Activated T-helper 1 cell treated with Interleukin-2 at 50 U/mL for 16 hours (primary cell): ENCODE results near the gene GPBP1.
"Not testable (repeated sequence)": the region's sequence is repeated elsewhere in the genome, so short reads cannot be mapped to it uniquely, and the experiment has no call there.

Experiments
- DNase-seq: peaks from one replicate; pipeline ENCODE4 v3.0.0-alpha.2; 2020; ENCODE audit warnings: low read depth

GPBP1 gene

DNA sequence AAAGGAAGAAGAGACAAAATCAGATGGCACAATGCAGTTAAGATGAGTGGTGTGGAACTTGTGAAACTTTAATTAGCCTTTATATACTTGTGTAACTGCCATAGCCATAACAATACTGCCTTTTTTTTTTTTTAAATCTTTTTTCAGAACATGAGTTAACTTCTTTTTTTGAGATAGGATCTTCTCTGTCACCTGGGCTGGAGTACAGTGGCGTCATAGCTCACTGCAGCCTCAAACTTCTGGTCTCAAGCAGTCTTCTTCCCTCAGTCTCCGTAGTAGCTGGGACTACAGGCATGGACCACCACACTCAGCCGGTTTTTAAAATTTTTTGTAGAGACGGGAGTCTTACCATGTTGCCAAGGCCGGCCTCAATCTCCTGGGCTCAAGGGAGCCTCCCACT lies 37.2 kb downstream of the GPBP1 start:
- no peak for DNase-seq

DNA sequence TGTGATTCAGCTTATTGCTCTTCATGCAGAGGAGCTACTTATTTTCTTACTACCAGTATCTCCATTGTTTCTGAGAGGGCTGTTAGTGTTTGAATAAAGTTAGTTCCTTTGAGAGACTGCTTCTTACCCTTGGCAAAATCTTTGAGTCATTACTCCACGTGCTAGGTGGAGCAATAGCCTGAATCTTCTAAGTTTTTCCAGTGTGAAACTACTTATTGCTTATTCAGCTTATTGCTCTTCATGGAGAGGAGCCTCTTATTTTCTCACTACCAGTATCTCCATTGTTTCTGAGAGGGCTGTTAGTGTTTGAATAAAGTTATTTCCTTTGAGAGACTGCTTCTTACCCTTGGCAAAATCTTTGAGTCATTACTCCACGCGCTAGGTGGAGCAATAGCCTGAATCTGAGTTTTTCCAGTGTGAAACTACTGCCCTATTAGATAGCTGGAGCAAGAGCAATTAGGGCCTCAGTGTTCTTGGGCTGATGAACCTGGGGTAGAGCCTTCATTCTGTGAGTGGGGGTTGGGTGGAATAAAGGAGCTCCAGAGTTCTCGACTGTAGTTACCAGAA lies 41.9 kb downstream of the GPBP1 start:
- DNase-seq = no peak

DNA sequence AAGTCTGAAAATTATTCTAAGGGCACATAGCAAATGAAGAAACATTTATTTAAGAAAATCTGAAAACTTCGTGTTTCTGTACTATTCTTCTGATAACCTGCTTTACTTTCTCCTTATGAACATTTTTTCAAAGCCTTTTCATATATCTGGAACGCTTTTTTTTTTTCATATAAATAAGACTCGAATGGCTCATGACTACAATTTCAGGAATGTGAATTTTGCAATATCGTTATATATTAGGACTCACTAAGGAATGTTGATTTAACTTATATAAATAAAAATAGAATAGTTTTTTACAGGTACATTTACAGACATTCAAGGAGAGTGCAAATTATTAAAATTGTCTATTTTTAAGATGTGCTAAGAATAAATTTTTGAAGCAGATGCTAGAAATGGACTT lies 42.9 kb downstream of the GPBP1 start:
- DNase-seq = no peak

DNA sequence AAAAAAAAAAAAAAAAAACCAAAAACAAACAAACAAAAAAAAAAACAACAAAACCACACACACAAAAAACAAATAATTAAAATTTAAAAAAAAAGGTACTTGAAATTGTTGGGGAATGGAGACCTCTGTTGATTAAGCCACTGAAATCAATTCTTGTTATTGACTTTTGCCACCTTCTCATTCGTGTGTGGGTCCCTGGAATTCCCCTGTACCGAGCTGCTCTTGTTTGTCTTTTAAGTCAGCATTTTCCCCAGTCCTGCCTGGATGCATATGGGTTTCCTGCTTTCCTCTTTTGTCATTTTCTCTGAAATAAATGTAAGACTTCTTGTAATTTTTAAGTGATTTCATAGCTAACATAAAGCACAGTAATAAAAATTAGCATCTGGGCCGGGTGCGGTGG lies 45.5 kb downstream of the GPBP1 start:
- no peak for DNase-seq

DNA sequence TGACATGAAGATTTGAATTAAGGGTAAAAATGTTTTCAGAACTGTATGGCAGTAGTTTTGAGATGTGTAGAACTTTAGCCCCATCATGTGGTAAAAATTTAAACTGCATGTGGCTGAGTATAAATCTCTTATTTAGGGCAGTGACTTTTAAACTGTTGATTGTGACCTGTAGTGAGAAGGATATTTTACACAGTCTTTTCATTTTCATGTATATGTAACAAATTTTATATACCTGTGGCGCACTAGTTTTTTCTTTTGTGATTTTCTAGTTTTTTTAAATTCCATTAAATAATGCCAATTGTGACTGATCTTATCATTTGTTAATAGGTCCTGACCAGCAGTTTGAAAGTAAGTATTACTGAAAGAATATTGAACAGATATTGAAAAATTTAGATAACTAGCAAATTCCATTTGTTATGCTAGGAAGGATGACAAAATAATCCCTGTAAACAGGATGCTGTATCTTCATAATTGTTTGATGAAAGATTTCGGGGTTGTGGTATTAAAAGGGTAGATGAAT lies 47.2 kb downstream of the GPBP1 start:
- no peak for DNase-seq

DNA sequence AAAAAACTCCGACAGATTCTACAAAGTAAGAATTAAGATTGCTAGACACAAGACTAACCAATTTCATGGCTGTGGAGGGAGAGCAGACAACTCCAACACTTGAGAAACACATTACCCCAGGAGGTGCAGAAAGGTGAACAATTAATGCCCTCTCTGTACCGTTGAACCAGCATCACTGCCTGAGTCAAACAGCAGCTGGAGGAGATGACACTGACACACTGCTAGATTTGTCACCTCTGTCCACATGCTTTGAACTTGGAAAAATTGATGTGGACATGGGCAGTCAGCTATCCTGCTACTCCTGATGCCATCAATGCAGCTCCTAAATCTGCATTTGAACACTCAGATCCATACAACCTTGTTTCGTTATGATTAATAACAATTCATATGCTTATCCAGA lies 51.7 kb downstream of the GPBP1 start:
- DNase-seq = no peak

DNA sequence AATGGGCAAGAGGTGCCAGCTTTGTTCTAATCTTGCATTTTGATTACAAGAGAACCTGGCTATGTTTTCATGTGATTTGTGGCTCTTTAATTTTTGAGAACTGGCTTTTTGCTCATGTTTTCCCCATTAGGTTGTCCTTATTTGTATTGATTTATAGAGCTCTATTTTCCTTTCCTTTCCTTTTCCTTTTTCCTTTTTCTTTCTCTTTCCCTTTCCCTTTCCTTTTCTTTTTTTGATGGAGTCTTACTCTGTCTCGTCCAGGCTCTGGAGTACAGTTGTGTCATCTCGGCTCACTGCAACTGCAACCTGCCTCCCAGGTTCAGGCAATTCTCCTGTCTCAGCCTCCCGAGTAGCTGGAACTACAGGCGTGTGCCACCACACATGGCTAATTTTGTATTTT lies 55.5 kb downstream of the GPBP1 start:
- no peak for DNase-seq

DNA sequence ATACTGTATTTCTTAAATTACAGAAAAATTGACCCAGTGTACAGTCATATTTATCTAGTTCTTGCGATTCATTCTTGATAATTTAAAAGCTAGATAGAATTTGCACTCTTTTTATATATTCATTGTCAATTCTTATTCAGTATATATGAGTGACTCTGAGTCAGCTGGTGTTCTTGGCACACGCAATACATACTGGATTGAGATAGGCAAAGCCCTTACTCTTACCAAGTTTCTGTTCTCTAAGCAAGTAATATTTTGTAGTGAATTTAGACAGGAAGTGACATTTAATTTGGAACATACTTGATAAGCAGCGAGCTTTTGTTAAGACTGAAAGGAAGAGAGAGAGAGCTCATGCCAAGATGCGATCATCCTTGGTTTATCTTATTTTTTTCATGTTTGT lies 57.7 kb downstream of the GPBP1 start:
- DNase-seq = no peak

DNA sequence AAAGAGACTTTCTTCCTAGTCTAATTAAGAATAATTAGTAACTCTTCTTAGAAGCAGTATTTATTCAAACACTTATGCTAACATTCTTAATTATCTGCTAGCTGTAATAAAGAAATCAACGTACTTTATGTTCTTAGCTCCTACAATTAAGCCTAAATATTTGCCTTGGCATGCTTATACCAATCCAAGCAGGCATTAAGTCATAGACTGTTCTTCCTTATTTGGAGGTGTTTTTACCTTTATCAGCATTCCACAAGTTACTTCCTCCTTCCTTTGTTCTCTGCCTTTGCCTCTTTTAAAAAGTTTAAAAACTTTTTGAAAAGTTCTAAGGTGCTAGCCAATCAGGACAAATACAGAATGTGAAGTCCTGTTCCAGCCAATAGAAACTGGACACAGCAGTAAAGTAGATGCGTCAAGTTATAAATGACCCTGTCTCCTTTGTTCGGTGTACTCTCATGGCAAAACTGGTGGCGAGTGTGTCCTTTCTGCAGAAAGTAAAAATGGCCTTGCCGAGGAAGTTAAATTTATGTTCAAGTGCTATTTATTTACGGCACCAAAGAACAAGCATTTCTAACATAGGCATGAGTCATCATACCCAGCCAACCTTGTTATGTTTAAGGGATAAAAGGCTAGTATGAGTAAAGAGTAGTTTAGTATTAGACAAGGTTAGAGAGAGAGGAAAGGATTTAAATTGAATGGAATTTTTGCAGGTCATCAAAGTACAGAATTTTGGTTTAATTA lies 58.6 kb downstream of the GPBP1 start:
- no peak for DNase-seq

DNA sequence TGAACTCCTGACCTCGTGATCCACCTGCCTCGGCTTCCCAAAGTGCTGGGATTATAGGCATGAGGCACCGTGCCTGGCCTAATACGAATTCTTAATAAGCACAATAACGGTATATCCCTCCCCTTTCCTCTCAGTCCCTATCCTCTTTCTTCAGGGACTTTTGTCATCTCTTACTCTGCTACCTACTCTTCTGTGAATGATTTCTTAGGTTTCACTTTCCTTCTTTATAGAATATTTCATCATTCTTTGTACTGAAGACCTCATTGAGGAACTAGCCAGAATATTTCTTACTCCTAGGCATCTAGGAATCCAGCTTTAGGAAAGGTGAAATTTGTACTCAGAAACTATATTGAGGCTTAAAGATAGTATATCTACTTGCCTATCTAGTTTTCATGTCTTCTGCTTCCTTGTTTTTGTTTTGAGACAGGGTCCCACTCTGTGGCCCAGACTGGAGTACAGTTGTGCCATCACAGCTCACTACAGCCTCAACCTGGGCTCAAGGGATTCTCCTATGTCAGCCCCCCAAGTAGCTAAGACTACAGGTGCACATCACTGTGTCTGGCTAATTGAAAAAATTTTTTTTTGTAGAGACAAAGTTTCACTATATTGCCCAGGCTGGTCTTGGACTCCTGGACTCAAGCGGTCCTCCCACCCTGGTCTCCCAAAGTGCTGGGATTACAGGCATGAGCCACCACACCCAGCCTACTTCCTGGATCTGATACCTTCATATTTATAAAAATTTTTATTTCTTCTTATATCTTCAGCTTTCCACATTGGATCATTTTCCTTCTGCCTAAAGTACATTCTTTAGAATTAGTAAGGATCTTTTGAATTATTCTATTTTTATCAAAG lies 69.7 kb downstream of the GPBP1 start:
- no peak for DNase-seq

DNA sequence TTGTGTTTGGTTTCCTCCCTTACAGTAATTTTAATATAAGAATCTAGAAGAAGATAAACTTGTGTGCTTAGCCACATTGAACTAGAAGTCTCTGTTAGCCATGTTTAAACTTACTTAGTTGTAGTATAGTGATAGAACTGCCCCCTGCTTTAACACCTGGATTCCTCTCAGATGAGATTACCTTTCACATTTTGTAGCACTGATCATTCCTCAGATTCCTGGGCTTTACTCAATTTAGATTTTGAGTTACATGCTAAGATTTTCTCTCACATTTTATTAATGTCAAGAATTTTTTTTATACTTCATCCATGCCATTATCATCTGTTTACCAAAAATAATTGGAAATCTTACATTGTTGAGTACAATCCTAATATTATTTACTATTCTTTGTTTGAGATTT lies 70.5 kb downstream of the GPBP1 start:
- no peak for DNase-seq

DNA sequence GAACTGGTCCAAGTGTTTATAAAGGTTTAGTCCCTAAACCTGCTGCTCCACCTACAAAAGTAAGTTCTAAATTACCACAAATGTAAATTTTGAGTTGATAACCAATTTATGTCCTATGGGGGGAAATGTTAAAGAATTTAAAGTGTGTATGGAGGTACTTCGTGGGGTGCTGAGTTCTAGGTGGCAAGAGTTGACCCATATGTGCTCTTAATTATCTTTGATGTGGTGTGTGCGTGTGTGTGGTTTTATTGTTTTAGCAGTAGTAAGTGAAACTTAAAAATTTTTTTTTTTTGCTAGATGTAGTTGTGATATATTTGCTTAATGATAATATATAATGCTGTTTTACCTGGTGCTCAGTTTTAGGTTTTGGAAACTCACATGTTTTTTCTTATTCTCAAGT lies 72.6 kb downstream of the GPBP1 start:
- no peak for DNase-seq

DNA sequence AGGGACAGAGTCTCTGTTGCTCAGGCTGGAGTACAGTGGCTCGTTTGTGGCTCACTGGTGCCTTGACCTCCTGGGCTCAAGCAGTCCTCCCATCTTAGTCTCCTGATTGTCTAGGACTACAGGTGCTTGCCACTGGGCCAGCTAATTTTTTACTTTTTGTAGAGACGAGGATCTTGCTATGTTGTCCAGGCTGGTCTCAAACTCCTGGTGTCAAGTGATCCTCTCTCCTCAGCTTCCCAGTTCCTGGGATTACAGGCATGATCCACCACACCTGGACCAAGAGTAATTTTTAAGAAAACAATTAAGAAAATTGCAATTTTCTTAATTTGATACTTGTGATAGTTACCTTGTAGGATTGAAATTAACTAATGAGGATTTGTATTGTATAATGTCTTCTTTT lies 73.9 kb downstream of the GPBP1 start:
- no peak for DNase-seq

DNA sequence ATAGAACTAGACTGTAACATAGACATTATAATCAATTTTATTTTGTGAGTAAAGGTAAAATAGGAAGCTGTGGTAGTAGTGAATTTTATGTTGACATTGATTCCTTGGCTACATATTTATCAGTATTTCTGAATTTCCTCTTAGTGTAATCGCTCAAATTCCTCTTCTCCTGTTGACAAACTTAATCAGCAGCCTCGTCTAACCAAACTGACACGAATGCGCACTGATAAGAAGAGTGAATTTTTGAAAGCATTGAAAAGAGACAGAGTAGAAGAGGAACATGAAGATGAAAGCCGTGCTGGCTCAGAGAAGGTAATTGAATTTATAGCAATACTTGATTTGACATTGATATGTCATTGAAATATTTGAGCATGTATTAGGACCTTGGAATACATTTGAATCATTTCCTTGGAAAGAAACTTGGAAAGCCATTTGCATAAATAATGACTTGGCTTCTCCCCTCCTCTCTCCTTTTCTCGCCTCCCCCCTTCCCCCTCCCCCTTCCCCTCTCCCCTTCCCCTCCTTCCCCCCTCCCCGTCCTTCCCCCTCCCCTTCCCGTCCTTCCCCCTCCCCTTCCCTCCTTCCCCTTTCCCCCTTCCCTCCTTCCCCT lies 75.5 kb downstream of the GPBP1 start:
- no peak for DNase-seq

DNA sequence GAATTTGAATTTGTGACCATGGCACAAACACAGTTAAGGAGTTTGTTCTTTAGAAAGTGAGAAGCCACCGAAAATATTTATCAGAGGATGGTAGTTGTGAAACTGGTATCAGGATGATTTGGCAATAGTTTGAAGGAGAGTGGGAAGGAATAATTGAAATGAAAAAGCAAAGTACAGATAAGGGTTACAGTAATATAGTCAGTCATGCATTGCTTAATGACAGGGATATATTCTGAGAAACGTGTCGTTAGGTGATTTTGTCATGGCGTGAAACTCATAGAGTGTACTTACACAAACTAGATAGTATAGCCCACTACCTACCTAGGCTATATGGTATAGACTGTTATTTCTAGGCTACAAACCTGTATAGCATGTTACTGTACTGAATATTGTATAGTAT lies 84.2 kb downstream of the GPBP1 start:
- no peak for DNase-seq

DNA sequence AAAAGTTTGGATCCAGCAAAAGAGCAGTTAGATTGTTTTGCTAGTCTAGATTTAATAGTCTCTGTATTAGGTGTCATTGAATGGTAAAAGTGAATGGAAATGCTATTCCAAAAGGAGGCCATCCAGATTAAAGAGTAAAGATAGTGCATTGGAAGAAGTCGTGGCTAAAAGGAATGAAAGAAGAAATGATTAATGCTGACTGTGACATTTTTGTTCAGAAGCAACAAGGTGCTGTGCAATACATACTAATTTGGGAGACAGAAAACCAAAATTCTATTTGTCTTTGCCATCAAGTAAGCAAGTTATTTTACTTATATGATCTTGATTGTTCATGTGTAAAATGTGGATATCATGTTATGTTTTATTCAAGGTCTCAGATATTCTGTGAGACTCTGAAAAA lies 85.1 kb downstream of the GPBP1 start:
- no peak for DNase-seq

DNA sequence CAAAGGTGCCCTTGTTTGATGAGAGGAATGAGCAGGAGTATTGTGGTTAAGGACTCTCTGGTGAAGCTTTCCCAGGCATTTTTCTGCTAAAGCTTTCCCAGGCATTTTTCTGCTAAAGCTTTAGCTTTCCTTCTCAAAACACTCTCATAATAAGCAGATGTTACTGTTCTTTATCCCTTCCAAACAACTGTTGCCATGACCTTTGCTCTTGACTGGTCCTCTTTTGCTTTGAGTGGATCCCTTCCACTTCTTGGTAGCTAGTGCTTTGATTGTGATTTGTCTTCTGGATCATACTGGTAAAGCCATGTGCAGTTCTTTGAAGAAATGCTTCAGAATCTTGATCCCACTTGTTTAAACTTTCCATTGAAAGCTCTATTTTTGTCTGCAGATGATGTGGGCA lies 85.8 kb downstream of the GPBP1 start:
- DNase-seq = no peak

DNA sequence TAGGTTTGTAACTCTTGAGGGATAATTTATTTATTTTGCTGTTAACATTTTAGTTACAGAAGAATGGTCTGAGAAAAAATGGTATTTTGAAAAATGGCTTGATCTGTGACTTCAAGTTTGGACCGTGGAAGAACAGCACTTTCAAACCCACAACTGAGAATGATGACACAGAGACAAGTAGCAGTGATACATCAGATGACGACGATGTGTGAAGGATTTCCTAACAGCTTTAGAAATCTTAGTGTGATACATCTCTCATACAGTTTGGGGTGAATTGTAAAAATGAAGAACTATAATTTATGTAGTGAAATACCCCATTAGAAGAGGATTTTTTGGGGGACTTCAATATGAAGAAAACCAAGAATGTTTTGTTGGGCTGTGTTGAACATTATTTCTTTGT lies 88.7 kb downstream of the GPBP1 start:
- no peak for DNase-seq

DNA sequence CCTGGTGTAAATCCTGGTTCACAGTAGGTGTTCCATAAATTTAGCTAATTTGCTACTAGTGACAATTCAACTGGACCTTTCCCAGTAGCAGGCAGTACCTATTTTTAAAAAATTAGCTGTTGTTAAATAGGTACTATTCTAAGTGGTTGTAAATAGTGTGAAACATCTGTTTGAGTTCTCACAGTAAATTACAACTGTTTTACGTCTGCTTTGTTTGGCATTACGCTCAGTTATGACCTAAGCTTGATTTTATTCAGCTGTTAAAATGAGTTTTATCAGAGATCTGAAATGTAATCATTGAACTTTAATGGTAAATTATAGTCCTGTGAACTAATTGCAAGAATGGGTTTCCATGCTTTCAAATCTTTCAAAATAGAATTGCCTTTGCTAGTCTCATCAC lies 93.9 kb downstream of the GPBP1 start:
- DNase-seq = no peak

DNA sequence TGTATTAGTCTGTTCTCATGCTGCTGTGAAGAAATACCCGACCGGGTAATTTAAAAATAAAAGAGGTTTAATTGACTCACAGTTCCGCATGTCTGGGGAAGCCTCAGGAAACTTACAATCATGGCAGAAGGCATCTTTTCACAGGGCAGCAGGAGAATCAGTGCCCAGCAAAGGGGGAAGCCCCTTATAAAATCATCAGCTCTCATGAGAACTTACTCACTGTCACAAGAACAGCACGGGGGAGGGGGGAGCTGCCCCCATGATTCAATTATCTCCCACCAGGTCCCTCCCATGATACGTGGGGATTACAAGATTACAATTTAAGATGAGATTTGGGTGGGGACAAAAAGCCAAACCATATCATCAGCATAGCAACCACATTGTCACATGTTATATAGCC lies 102.5 kb downstream of the GPBP1 start:
- DNase-seq = no peak

DNA sequence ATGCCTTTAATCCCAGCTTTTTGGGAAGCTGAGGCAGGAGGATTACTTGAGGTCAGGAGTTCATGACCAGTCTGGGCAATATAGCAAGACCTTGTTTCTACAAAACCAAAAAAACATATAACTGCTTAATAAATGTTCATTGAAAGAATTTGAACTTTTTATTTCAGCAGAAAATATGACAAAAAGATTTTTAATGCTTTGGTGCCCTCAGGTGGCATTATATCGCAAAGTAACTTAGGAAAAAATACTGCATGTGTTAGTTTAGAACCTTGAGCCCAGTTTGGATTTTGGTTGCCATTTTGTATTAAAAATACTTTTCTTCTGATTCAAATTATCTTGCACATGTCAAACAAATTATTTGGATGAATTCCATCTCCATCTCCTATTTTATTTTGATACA lies 103.2 kb downstream of the GPBP1 start:
- no peak for DNase-seq

DNA sequence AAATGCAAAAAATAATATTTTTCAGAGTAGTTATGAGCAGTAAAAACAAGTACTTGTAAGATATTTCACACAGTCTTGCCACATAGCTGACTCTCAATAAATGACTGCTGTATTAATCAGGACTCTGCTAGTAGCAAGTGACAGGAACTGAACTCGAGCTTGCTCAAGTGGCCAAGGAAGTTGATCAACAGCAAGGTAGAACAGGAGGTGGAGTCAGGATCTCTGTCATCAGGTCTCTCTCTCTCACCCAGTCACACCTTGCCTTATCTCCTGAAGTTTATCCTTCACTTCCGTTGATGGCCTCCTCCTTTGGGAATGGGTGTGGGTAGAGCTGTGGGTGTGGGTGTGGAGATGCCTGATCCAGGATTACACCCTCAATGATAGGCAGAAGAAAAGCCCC lies 107.0 kb downstream of the GPBP1 start:
- DNase-seq = no peak

DNA sequence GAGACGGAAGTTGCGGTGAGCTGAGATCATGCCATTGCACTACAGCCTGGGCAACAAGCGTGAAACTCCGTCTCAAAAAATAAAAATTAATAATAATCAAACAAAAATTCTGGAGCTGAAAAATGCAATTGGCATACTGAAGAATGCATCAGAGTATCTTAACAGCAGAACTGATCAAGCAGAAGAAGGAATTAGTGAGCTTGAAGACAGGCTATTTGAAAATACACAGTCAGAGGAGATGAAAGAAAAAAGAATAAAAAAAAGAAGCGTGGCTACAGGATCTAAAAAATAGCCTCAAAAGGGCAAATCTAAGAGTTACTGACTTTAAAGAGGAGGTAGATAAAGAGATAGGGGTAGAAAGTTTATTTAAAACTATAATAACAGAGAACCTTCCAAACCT lies 111.2 kb downstream of the GPBP1 start:
- not testable (repeated sequence) for DNase-seq
